ENCODE data around the gene GALNT12.

GALNT12 gene

DNA sequence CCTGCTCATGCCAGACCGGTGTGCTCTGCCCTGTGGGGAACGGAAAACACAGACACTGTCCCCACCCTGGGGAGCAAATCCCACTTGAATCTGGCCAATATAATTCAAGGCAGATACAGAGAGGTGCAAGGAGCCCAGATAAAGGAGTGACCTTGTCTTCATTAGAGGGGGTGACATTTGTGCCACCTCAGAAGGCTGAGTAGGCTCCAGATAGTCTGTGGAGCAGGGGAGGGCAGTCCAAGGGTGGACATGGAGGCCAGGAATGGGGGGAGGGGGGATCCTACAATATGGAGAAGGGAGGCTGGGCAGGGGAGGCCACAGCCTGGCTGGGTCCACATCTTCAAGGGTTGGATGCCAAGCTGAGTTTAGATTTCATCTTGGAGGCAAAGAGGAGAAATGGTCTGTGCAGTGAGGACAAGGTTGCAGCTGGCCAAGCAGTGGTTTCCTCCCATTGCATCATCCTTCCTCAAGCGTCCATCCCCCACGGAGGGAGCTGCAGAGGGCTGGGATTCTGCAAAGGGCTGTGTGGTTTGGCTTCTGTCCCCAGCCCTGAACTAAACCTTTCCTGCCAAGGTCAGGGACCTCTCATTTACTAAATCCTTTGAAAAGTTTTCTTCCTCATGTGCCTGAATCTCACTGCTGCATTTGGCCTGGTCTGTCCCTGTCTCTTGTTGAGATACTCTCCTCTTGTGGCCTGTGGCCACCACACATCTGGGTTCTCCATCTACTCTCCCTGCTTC, 60.1 kb downstream of the GALNT12 start:
- Histone ChIP-seq H3K27ac (no peak overlapping the region), H3K9ac (ENCODE audit: insufficient read length) (no peak overlapping the region), H3K36me3 (ENCODE audit: insufficient read depth, low read length) (no peaks in the 10 kb centered on the region), H3K4me3 (no peak overlapping the region), H3K9me3 (ENCODE audit: low read depth, low read length) (no peaks in the 10 kb centered on the region)
- DNase-seq (ENCODE audit: low read depth, low spot score), result no peak
- TF ChIP-seq FOXP2 (optimal IDR thresholded peaks at IDR 0.05; ENCODE audit: control extremely low read depth, extremely low read length, insufficient read depth), result no peak
- no peak for TF ChIP-seq POLR2AphosphoS5 (IDR thresholded peaks at IDR 0.05; ENCODE audit: borderline replicate concordance, low read depth, low read length)
- no peak for TF ChIP-seq EZH2 (IDR thresholded peaks at IDR 0.05)

- DNase-seq (ENCODE audit: low read depth, low spot score), result no peak
- TF ChIP-seq EZH2 (IDR thresholded peaks at IDR 0.05) (no peak), FOXP2 (optimal IDR thresholded peaks at IDR 0.05; ENCODE audit: control extremely low read depth, extremely low read length, insufficient read depth) (no peak), POLR2AphosphoS5 (IDR thresholded peaks at IDR 0.05; ENCODE audit: borderline replicate concordance, low read depth, low read length) (no peak)
- Histone ChIP-seq H3K36me3 (ENCODE audit: insufficient read depth, low read length) (no peaks in the 10 kb centered on the region), H3K9ac (ENCODE audit: insufficient read length) (no peak overlapping the region), H3K9me3 (ENCODE audit: low read depth, low read length) (no peaks in the 10 kb centered on the region), H3K4me3 (no peak overlapping the region), H3K27ac (no peak overlapping the region)
Measured at GRCh38 chr9:98869078-98869745, 61.7 kb downstream of the GALNT12 start.

DNA sequence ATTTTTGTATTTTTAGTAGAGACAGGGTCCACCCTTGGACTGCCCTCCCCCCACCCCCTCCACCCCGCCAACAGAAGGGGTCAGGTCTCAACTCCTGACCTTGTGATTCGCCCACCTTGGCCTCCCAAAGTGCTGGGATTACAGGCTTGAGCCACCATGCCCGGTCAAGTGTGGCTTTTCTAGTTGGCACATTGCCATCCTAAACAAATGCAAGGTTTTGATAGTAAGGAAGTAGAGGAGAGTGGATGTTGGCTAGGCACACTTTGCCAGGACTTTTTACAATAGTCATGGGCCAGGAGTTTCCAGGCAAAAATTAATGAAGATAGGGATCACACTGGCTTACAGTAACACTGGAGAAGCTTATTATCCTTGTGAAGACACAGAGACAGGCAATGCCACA, 62.4 kb downstream of the GALNT12 start:
- TF ChIP-seq FOXP2 (optimal IDR thresholded peaks at IDR 0.05; ENCODE audit: control extremely low read depth, extremely low read length, insufficient read depth) (no peak), EZH2 (IDR thresholded peaks at IDR 0.05) (no peak)
- no peak for DNase-seq (ENCODE audit: low read depth, low spot score)

GRCh38 chr9:98870782-98871557, 63.5 kb downstream of the GALNT12 start:
- H3K27ac ChIP-seq, result no peak overlapping the region
- H3K36me3 ChIP-seq (ENCODE audit: insufficient read depth, low read length), result no peaks in the 10 kb centered on the region
- no peak for DNase-seq (ENCODE audit: low read depth, low spot score)
- no peaks in the 10 kb centered on the region for H3K9me3 ChIP-seq (ENCODE audit: low read depth, low read length)
- H3K4me3 ChIP-seq, result no peak overlapping the region
- no peak for TF ChIP-seq FOXP2 (optimal IDR thresholded peaks at IDR 0.05; ENCODE audit: control extremely low read depth, extremely low read length, insufficient read depth)
- TF ChIP-seq POLR2AphosphoS5 (IDR thresholded peaks at IDR 0.05; ENCODE audit: borderline replicate concordance, low read depth, low read length), result no peak
- no peak for TF ChIP-seq EZH2 (IDR thresholded peaks at IDR 0.05)
- no peak overlapping the region for H3K9ac ChIP-seq (ENCODE audit: insufficient read length)

More for the DNA sequence above, 62.4 kb downstream of the GALNT12 start:
- H3K36me3 ChIP-seq (ENCODE audit: insufficient read depth, low read length), result no peaks in the 10 kb centered on the region
- no peak overlapping the region for H3K27ac ChIP-seq
- no peak overlapping the region for H3K9ac ChIP-seq (ENCODE audit: insufficient read length)
- no peak overlapping the region for H3K4me3 ChIP-seq
- no peaks in the 10 kb centered on the region for H3K9me3 ChIP-seq (ENCODE audit: low read depth, low read length)

DNA sequence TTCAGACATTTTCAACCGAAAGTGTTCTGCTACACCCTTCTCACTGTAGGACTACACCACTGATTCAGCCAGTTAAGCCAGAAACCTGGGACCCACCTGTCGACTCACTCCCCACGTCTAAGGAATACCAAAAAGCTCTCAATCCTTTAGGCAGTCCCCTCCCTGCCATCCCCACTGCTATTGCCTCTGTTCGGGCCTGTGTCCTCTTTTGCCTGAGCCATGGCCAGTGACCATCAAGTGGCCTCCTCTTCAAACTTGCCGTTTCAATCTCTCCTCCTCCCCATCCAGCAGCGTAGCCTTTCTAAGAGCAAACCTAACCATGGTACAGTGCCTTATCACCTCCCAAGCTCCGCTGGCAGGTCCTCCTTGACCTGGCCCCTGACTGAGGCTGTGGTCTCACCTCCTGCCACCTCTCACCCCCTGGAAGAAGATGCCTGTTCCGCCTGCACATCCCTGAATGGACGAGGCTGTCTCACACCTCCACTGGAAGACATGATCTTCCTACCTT, 64.1 kb downstream of the GALNT12 start:
- DNase-seq (ENCODE audit: low read depth, low spot score), result no peak
- TF ChIP-seq EZH2 (IDR thresholded peaks at IDR 0.05) (no peak), FOXP2 (optimal IDR thresholded peaks at IDR 0.05; ENCODE audit: control extremely low read depth, extremely low read length, insufficient read depth) (no peak), POLR2AphosphoS5 (IDR thresholded peaks at IDR 0.05; ENCODE audit: borderline replicate concordance, low read depth, low read length) (no peak)
- no peak overlapping the region for H3K27ac ChIP-seq
- H3K9ac ChIP-seq (ENCODE audit: insufficient read length), result no peak overlapping the region
- no peaks in the 10 kb centered on the region for H3K9me3 ChIP-seq (ENCODE audit: low read depth, low read length)
- no peak overlapping the region for H3K4me3 ChIP-seq
- no peaks in the 10 kb centered on the region for H3K36me3 ChIP-seq (ENCODE audit: insufficient read depth, low read length)

DNA sequence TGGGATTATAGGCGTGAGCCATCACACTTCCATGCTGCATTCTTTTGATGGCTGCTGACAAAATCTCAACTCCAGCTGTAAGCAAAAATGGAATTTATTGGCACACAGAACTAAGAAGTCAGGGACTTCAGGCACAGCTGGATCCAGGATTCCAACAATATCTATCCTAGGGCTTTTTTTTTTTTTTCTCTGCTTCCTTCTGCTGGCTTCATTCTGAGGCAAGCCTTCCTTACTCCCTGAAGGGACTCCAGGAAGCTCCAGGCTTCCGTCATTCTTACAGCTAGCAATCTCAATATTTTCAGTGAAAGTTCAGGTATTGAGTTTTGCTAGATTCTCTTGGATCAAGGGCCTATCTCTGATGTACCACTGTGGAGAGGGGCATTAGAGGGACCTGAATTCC, 66.1 kb downstream of the GALNT12 start:
- no peak overlapping the region for H3K27ac ChIP-seq
- H3K36me3 ChIP-seq (ENCODE audit: insufficient read depth, low read length), result no peaks in the 10 kb centered on the region
- H3K4me3 ChIP-seq, result no peak overlapping the region
- DNase-seq (ENCODE audit: low read depth, low spot score), result no peak
- H3K9ac ChIP-seq (ENCODE audit: insufficient read length), result no peak overlapping the region
- H3K9me3 ChIP-seq (ENCODE audit: low read depth, low read length), result no peaks in the 10 kb centered on the region
- TF ChIP-seq EZH2 (IDR thresholded peaks at IDR 0.05) (no peak), POLR2AphosphoS5 (IDR thresholded peaks at IDR 0.05; ENCODE audit: borderline replicate concordance, low read depth, low read length) (no peak), FOXP2 (optimal IDR thresholded peaks at IDR 0.05; ENCODE audit: control extremely low read depth, extremely low read length, insufficient read depth) (no peak)

GRCh38 chr9:98873951-98874371, 66.5 kb downstream of the GALNT12 start:
- H3K9me3 ChIP-seq (ENCODE audit: low read depth, low read length), result no peaks in the 10 kb centered on the region
- H3K4me3 ChIP-seq, result no peak overlapping the region
- DNase-seq (ENCODE audit: low read depth, low spot score), result no peak
- no peak overlapping the region for H3K27ac ChIP-seq
- no peaks in the 10 kb centered on the region for H3K36me3 ChIP-seq (ENCODE audit: insufficient read depth, low read length)
- no peak for TF ChIP-seq EZH2 (IDR thresholded peaks at IDR 0.05)
- TF ChIP-seq POLR2AphosphoS5 (IDR thresholded peaks at IDR 0.05; ENCODE audit: borderline replicate concordance, low read depth, low read length), result no peak
- no peak for TF ChIP-seq FOXP2 (optimal IDR thresholded peaks at IDR 0.05; ENCODE audit: control extremely low read depth, extremely low read length, insufficient read depth)
- no peak overlapping the region for H3K9ac ChIP-seq (ENCODE audit: insufficient read length)

DNA sequence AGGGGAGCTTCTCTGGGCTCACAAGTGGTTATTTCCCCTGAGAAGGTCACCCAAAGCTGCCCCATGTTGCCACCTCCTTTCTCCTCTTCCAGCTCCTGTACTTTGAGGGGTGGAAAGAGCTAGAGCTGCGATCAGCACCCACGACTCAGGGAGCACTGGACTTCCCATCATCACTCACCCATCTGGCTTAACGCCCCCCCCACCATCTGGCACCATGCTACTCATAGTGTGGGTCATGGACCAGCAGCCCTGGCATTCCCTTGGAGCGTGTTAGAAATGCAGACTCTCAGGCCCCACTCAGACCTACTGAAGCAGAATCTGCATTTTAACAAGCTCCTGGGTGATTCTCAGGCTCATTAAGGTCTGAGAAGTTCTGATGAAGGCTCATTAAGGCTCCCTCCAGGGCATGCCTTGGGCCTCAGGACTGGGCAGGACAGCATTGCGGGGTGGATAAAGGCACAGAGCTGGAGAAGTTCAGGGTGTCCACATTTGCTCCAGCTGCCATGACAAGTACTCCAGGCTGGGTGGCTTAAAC, 67.3 kb downstream of the GALNT12 start:
- DNase-seq (ENCODE audit: low read depth, low spot score), result no peak

More for the DNA sequence above, 67.3 kb downstream of the GALNT12 start:
- no peak for TF ChIP-seq POLR2AphosphoS5 (IDR thresholded peaks at IDR 0.05; ENCODE audit: borderline replicate concordance, low read depth, low read length)
- TF ChIP-seq EZH2 (IDR thresholded peaks at IDR 0.05), result no peak
- TF ChIP-seq FOXP2 (optimal IDR thresholded peaks at IDR 0.05; ENCODE audit: control extremely low read depth, extremely low read length, insufficient read depth), result no peak
- Histone ChIP-seq H3K4me3 (no peak overlapping the region), H3K27ac (no peak overlapping the region), H3K36me3 (ENCODE audit: insufficient read depth, low read length) (no peaks in the 10 kb centered on the region), H3K9ac (ENCODE audit: insufficient read length) (no peak overlapping the region), H3K9me3 (ENCODE audit: low read depth, low read length) (no peaks in the 10 kb centered on the region)

Measured in SK-N-MC (cell line).